ENCODE measurements around the gene SLC50A1.
"Not testable (repeated sequence)": the region's sequence is repeated elsewhere in the genome, so short reads cannot be mapped to it uniquely, and the experiment has no call there.

SLC50A1 gene

DNA sequence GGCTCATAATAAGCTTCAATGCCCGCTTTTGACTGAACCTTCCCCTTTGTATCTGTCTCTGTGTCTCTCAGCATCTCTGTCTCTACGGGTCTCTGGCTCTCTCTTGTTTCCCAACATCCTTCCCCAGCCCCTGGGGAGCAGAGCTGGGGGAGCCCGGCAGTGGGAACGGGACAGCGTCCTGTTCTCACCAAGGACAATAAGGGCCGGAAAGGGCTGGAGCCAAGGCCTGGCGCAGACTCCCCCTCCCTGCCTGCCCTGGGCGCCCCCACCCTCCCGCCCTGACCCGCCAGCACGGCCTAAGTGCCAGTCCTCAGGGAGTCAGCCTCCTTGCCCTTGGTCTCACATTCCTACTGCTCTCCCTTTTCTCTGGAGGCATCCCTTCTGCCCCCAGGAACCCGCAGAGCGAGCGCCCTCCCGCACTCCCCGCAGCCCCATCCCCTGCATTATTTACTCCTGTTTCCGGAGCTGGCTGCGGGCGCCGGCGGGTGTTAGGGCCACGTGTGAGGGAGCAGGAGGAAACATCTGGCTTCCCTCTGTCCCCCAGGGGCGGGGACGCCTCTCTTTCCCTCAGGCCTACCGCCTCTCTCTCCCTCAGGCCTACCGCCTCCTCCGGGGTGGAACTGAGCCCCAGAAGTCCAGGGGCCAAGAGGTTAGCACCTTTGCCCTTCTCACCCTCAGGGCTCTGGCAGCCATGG is 31.0 kb downstream of the SLC50A1 start:
- H3K79me2 ChIP-seq (ENCODE audit: insufficient read depth, low read depth): peaks cover 3% of the 10 kb centered on the region; the same call in 1 of the 2 replicates
- no peaks in the 10 kb centered on the region; the same call in 1 of the 2 replicates for H3K36me3 ChIP-seq (ENCODE audit: insufficient read depth)
- no peak overlapping the region for H3K4me2 ChIP-seq
- H3K27me3 ChIP-seq (ENCODE audit: insufficient read depth, low read depth): no peaks in the 10 kb centered on the region
- peak overlapping the region; percentile 12; the same call in 1 of the 2 replicates for H2AFZ ChIP-seq (ENCODE audit: low read depth)
- no peak overlapping the region for H3K9ac ChIP-seq
- no peak for TF ChIP-seq CTCF (conservative IDR thresholded peaks at IDR 0.05; ENCODE audit: low read depth, low read length)
- H3K4me3 ChIP-seq (IDR thresholded peaks at IDR 0.05; ENCODE audit: insufficient read depth, low read depth, low read length): no peak overlapping the region
- H4K20me1 ChIP-seq (ENCODE audit: insufficient read depth): no peaks in the 10 kb centered on the region
- no peak overlapping the region for H3K27ac ChIP-seq
- H3K4me1 ChIP-seq (ENCODE audit: low read depth, poor library complexity, severe bottlenecking): peaks cover 11% of the 10 kb centered on the region

DNA sequence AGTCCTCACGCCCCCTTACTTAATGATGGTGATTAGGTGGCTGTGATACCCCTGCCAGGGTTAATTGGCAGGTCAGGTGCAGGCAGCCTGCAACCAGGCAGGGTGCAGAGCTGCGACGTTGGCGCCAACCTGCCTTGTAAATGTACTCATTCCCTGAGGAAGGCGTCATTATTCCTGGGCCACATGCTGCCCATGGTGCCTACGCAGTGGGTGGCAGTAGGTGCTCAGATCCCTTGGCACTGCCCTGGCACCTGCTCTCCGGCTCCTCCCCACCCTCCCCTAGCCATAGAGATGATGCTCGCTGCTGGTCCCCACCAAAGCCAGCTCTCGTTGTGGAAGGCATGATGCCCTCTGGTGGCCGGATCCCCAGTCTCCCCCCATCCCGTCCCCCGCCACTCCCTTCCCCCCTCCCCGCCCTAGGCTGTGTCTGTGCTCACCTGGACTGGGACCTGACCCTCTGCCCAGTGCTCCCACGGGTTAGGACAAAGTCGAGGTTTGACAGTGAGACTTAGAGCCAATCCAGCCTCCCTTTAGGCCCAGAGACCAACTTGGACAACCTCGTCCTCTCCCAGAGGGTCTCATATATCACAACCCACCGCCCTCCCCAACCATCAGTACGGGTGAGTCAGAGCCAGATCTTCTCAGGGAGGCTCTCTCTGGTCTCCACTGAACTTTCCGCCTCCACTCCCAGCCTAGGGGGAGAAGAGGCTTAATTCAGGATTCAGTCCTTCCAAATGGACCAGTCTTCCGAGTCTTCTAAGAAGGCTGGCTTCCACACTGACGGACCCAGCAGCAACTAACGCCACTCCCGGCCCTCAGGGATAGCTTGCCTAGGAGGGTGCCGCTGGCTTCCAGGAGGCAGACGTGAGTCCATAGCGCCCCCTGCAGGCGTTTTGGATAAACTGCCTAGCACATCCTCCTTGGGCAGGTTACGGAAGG is 31.8 kb downstream of the SLC50A1 start:
- TF ChIP-seq CTCF (conservative IDR thresholded peaks at IDR 0.05; ENCODE audit: low read depth, low read length): peak; percentile 100
- H3K4me3 ChIP-seq (IDR thresholded peaks at IDR 0.05; ENCODE audit: insufficient read depth, low read depth, low read length): peak overlapping the region; percentile 90
- peak overlapping the region; percentile 47 for H2AFZ ChIP-seq (ENCODE audit: low read depth)
- H3K4me2 ChIP-seq: peak overlapping the region; percentile 46
- no peak overlapping the region for H3K27ac ChIP-seq
- H3K4me1 ChIP-seq (ENCODE audit: low read depth, poor library complexity, severe bottlenecking): peaks cover 19% of the 10 kb centered on the region
- no peak overlapping the region for H3K9ac ChIP-seq
- H3K27me3 ChIP-seq (ENCODE audit: insufficient read depth, low read depth): no peaks in the 10 kb centered on the region
- H4K20me1 ChIP-seq (ENCODE audit: insufficient read depth): no peaks in the 10 kb centered on the region
- H3K36me3 ChIP-seq (ENCODE audit: insufficient read depth): no peaks in the 10 kb centered on the region; the same call in 1 of the 2 replicates
- H3K79me2 ChIP-seq (ENCODE audit: insufficient read depth, low read depth): peaks cover 11% of the 10 kb centered on the region

GRCh38 chr1:155168105-155168445 is 32.4 kb downstream of the SLC50A1 start:
- not testable (repeated sequence) for H3K27me3 ChIP-seq (ENCODE audit: insufficient read depth, low read depth); H3K9ac ChIP-seq; H3K27ac ChIP-seq; H4K20me1 ChIP-seq (ENCODE audit: insufficient read depth); H3K36me3 ChIP-seq (ENCODE audit: insufficient read depth)
- Histone ChIP-seq H3K4me2 (peak overlapping the region; percentile 46; the same call in 1 of the 2 replicates), H3K4me3 (IDR thresholded peaks at IDR 0.05; ENCODE audit: insufficient read depth, low read depth, low read length) (peak overlapping the region; percentile 90), H3K79me2 (ENCODE audit: insufficient read depth, low read depth) (peaks cover 18% of the 10 kb centered on the region), H3K4me1 (ENCODE audit: low read depth, poor library complexity, severe bottlenecking) (peaks cover 20% of the 10 kb centered on the region), H2AFZ (ENCODE audit: low read depth) (peak overlapping the region; percentile 47; the same call in 1 of the 2 replicates)
- peak; percentile 76 for TF ChIP-seq CTCF (conservative IDR thresholded peaks at IDR 0.05; ENCODE audit: low read depth, low read length)

DNA sequence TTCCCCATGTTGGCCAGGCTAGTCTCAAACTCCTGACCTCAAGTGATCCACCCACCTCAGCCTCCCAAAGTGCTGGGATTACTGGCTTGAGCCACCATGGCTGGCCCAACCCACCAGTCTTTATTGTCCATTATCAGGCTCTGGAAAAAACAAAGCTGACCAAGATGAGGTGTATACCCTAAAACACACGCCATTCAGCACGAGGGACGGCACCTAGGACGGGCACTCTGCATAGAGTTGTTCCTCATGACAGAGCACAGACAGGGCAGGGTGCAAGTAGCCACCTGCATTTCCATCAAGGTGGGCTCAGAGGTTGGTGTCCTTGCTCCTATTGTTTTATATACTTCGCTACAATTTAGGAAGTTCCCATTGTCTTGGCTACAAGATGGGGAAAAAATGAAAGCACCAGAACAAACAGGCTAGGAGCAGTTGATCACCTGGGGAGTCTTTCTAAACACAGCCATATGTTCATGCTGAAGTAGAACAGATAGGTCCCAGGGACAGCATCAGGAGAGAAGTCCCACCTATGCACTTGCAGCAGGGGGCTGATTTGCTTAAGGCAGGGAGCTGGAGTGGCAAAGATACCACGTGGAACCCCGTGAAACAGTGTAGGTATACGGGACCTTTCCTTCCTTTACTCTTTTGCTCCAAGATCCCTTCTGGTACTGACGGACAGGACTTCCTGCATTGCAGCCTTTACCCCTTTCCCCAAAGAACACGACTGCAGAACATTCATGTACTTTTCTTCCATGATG is 33.0 kb downstream of the SLC50A1 start:
- no peak overlapping the region for H3K4me2 ChIP-seq
- H2AFZ ChIP-seq (ENCODE audit: low read depth): no peak overlapping the region
- H3K79me2 ChIP-seq (ENCODE audit: insufficient read depth, low read depth): peaks cover 18% of the 10 kb centered on the region
- H3K27ac ChIP-seq: no peak overlapping the region
- H3K9ac ChIP-seq: no peak overlapping the region
- no peak overlapping the region for H3K4me3 ChIP-seq (IDR thresholded peaks at IDR 0.05; ENCODE audit: insufficient read depth, low read depth, low read length)
- peaks cover 22% of the 10 kb centered on the region for H3K4me1 ChIP-seq (ENCODE audit: low read depth, poor library complexity, severe bottlenecking)
- H4K20me1 ChIP-seq (ENCODE audit: insufficient read depth): no peaks in the 10 kb centered on the region
- H3K36me3 ChIP-seq (ENCODE audit: insufficient read depth): no peaks in the 10 kb centered on the region; the same call in 1 of the 2 replicates
- TF ChIP-seq CTCF (conservative IDR thresholded peaks at IDR 0.05; ENCODE audit: low read depth, low read length): no peak
- H3K27me3 ChIP-seq (ENCODE audit: insufficient read depth, low read depth): no peaks in the 10 kb centered on the region
